Right lobe of liver (tissue), 6 donors: ENCODE results near the gene IQCN. TPM values are rescaled to one million over a fixed set of nuclear protein-coding genes. Genes with fewer than 3 reads are reported as not detected.

Source experiments
- ATAC-seq, 4 donors: fragments of 200-7000 bp; cut with Tn5 transposase; one replicate each; pipeline ENCODE4 v1.9.1; 2020; ENCODE audit warnings: mild to moderate bottlenecking in 4 of 4, moderate library complexity in 4 of 4
- DNase-seq, 3 donors: peaks; one replicate each; pipeline ENCODE4 v3.0.0-alpha.2; 2020
- H3K27ac ChIP-seq, 3 donors: fragments of 200-600 bp; one replicate each; pipeline ENCODE4 v1.8.0; 2022
- H3K27me3 ChIP-seq, 2 donors: fragments of 200-600 bp; one replicate each; pipeline ENCODE4 v1.8.0; 2022
- H3K36me3 ChIP-seq, 4 donors: fragments of 200-600 bp; sonication (generic) in 1 of 4; one replicate each; pipeline versions ENCODE4 v1.5.1 to v1.8.0; 2017 to 2022; ENCODE audit warnings: control low read depth in 1 of 4
- H3K4me1 ChIP-seq, 4 donors: fragments of 200-600 bp; sonication (generic) in 1 of 4; one replicate each; pipeline versions ENCODE4 v1.5.1 to v1.8.0; 2017 to 2022; ENCODE audit warnings: control low read depth in 1 of 4
- H3K4me3 ChIP-seq, 3 donors: fragments of 200-600 bp; one replicate each; pipeline ENCODE4 v1.8.0; 2022
- H3K9me3 ChIP-seq, 4 donors: fragments of 200-600 bp; sonication (generic) in 1 of 4; one replicate each; pipeline versions ENCODE4 v1.5.1 to v1.8.0; 2017 to 2022; ENCODE audit warnings: control low read depth in 1 of 4
- CTCF ChIP-seq, 4 donors: fragments of 200-600 bp in 3 of 4; fragments of 450-650 bp in 1 of 4; IDR thresholded peaks; one replicate each; pipeline versions ENCODE4 v1.5.1 to v1.8.0; 2016 to 2022; ENCODE audit warnings: antibody characterized with exemption in 4 of 4, mild to moderate bottlenecking in 2 of 4
- POLR2A ChIP-seq: fragments of 450-650 bp; IDR thresholded peaks from one replicate; pipeline ENCODE4 v1.6.1; 2017; ENCODE audit warnings: antibody characterized with exemption, mild to moderate bottlenecking
- WGBS: methylation state at CpG from one replicate; pipeline ENCODE4 v1.1.6; 2018; ENCODE audit warnings: low coverage, low lambda C conversion rate; ENCODE audit not compliant: insufficient coverage; ENCODE audit errors: missing lambda C conversion rate; 5-methylcytosine and 5-hydroxymethylcytosine counted together
- intact Hi-C, 2 donors: fragments of 100-400 bp; cut with DNase I; formaldehyde crosslinking; loops; one replicate each; pipeline versions ENCODE4 v1.11.2 to v1.14.1; 2022
- total RNA-seq, 6 experiments: library from RNA; depleted of rRNA in 2 of 6; stranded (reverse); fragments of >200 nt in 2 of 6; fragmentation: NEBNext Ultra II Directional in 3 of 6; extraction: Animal tissue kit (Norgen Biotek cat#: 25700) in 3 of 6; gene quantifications; one replicate each; pipeline versions ENCODE4 v1.1.0 to v1.2.4, GENCODE V29; 2016 to 2023
- donor health status: DM: no; HTN: yes; CAD: no.
- donor health status: DM: no; HTN: no; CAD: no.
- donor health status: DM: no; HTN: no; CAD: no.
- donor health status: DM: no; HTN: yes; CAD: no.
- donor health status: DM: no; HTN: yes; CAD: no.

Gene IQCN
- total RNA-seq, 6 experiments from 2014 or later: 0.82 to 5.3 (median 2.5) TPM

- Histone ChIP-seq H3K9me3 (no peaks in the 10 kb centered on the region), H3K4me1 (peaks cover 0 to 14% (median 4%) of the 10 kb centered on the region in 4 donors), H3K27me3 (peaks cover 0 to 9% of the 10 kb centered on the region in 2 donors), H3K36me3 (no peaks in the 10 kb centered on the region), H3K27ac (no peak overlapping the region), H3K4me3 (no peak overlapping the region)
- ATAC-seq (no peak), DNase-seq (no peak)
- intact Hi-C loops: no loop called here
- TF ChIP-seq POLR2A (no peak), CTCF (IDR thresholded peaks at IDR 0.05) (peak; percentile 19 to 32 (median 22))
- 71% methylated on average over 1 of the region's 5 CpGs for WGBS
Measured at GRCh38 chr19:18229474-18229873, 44.8 kb downstream of the IQCN start.

- no peak for ATAC-seq
- H3K9me3 ChIP-seq: no peaks in the 10 kb centered on the region
- peaks cover 0 to 9% of the 10 kb centered on the region in 2 donors for H3K27me3 ChIP-seq
- no peaks in the 10 kb centered on the region for H3K36me3 ChIP-seq
- no peak overlapping the region for H3K27ac ChIP-seq
- H3K4me1 ChIP-seq: peaks cover 0 to 14% (median 4%) of the 10 kb centered on the region in 4 donors
- DNase-seq: no peak
- TF ChIP-seq POLR2A: no peak
- no peak for TF ChIP-seq CTCF (IDR thresholded peaks at IDR 0.05)
- intact Hi-C loops: no loop called here
- no peak overlapping the region for H3K4me3 ChIP-seq
- WGBS: 50% methylated on average over 1 of the region's 6 CpGs
Measured at GRCh38 chr19:18227781-18228271, 46.4 kb downstream of the IQCN start.

- Histone ChIP-seq H3K9me3 (no peaks in the 10 kb centered on the region), H3K27me3 (peaks cover 0 to 9% of the 10 kb centered on the region in 2 donors), H3K27ac (no peak overlapping the region), H3K36me3 (no peaks in the 10 kb centered on the region), H3K4me1 (peaks cover 0 to 14% (median 4%) of the 10 kb centered on the region in 4 donors), H3K4me3 (no peak overlapping the region)
- intact Hi-C loops: no loop called here
- DNase-seq: no peak
- TF ChIP-seq CTCF (IDR thresholded peaks at IDR 0.05) (no peak), POLR2A (no peak)
- WGBS: 65% methylated on average over 5 of the region's 18 CpGs
- ATAC-seq: no peak
Measured at GRCh38 chr19:18226956-18227780, 47.1 kb downstream of the IQCN start.

- TF ChIP-seq CTCF (IDR thresholded peaks at IDR 0.05) (no peak), POLR2A (no peak)
- 4% methylated on average over 18 of the region's 51 CpGs for whole genome bisulfite sequencing
- peak within 1 kb of the TSS in 1 of 3 donors; percentile 51 for H3K27ac ChIP-seq
Measured at GRCh38 chr19:18225702-18226468, 48.4 kb downstream of the IQCN start, which contains the start of gene PDE4C. TSS of gene PDE4C (minus strand) at chr19:18226438. CDS start at chr19:18226415, 23 bp downstream.

More at GRCh38 chr19:18225702-18226468, 48.4 kb downstream of the IQCN start, which contains the start of gene PDE4C:
- Histone ChIP-seq H3K36me3 (no peaks in the 10 kb centered on the region), H3K4me1 (peaks cover 0 to 14% (median 4%) of the 10 kb centered on the region in 4 donors), H3K27me3 (peaks cover 0 to 9% of the 10 kb centered on the region in 2 donors), H3K9me3 (no peaks in the 10 kb centered on the region), H3K4me3 (no peak within 1 kb of the TSS)
- peak; percentile 50 to 61 (median 60) for DNase-seq
- peak in 3 of 4 donors; percentile 2 to 45 (median 20) for ATAC-seq
- intact Hi-C loops: no loop called here
